ENCODE data around the gene NUP133.

DNA sequence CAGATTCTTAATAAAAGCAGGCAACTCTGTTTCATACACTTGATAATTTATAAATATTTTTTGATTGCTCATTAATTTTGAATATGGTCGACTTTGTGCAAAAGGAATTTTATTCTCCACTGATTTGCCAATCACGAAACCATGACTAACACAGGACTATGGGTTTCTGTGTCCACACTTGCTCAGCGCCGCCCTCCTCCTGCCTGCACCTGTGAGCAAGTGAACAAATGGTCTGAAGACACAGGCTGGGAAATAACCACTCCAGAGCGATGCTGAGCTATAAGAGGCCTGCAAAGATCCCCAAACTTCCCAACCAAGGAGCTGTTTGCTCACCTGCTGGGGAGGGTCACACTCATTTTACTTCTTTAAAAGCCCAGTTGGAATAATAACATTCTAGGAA, 30.8 kb upstream of the NUP133 start:
- TF ChIP-seq, protein P1, sequence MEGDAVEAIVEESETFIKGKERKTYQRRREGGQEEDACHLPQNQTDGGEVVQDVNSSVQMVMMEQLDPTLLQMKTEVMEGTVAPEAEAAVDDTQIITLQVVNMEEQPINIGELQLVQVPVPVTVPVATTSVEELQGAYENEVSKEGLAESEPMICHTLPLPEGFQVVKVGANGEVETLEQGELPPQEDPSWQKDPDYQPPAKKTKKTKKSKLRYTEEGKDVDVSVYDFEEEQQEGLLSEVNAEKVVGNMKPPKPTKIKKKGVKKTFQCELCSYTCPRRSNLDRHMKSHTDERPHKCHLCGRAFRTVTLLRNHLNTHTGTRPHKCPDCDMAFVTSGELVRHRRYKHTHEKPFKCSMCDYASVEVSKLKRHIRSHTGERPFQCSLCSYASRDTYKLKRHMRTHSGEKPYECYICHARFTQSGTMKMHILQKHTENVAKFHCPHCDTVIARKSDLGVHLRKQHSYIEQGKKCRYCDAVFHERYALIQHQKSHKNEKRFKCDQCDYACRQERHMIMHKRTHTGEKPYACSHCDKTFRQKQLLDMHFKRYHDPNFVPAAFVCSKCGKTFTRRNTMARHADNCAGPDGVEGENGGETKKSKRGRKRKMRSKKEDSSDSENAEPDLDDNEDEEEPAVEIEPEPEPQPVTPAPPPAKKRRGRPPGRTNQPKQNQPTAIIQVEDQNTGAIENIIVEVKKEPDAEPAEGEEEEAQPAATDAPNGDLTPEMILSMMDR (IDR thresholded peaks at IDR 0.05; ENCODE audit: low read depth, low read length, missing input control): no peak
- no peak for TF ChIP-seq RAD21 (IDR thresholded peaks at IDR 0.05)
- no peak for TF ChIP-seq TAF1 (conservative IDR thresholded peaks at IDR 0.05)
- no peak for TF ChIP-seq FOXA1 (IDR thresholded peaks at IDR 0.05)
- no peak for TF ChIP-seq FOXA2 (IDR thresholded peaks at IDR 0.05)

All from liver (tissue), 3 donors.